HCT116 (cell line): ENCODE data around the gene FBXL7. TPM values are rescaled to one million over a fixed set of nuclear protein-coding genes. Genes with fewer than 3 reads are reported as not detected.

Source experiments
- ATAC-seq: fragments of 200-7000 bp; cut with Tn5 transposase; 2 replicates; pipeline ENCODE4 v1.9.1; 2020; ENCODE audit warnings: mild to moderate bottlenecking, moderate library complexity
- BruUV-seq: library from RNA; stranded (reverse); fragments of 400-500 nt; replicated peaks from 2 replicates; lab custom pipeline; 2021; lab: Mats Ljungman, UMichigan
- CTCF ChIA-PET: fragments of 300-600 bp; sonication (Branson Sonifier 250); formaldehyde crosslinking; loops from one replicate; lab custom pipeline; 2021; ENCODE audit warnings: antibody characterized with exemption; lab: Charles Lee
- POLR2A ChIA-PET: fragments of 300-600, 350-600 bp; sonication (Branson Sonifier 250); formaldehyde crosslinking; loops from one replicate; lab custom pipeline; 2021; ENCODE audit warnings: antibody characterized with exemption; lab: Charles Lee
- RAD21 ChIA-PET, 2 experiments: fragments of 300-600 bp; sonication (Branson Sonifier 250); formaldehyde crosslinking; loops; one replicate each; lab custom pipeline; 2023; ENCODE audit warnings: low total read pairs in 2 of 2; ENCODE audit not compliant: uncharacterized antibody in 2 of 2, unreplicated experiment in 2 of 2, low non-redundant PET in 1 of 2; lab: Charles Lee
- DNase-seq: peaks from one replicate; pipeline ENCODE4 v3.0.0-alpha.2; 2010; ENCODE audit warnings: low read depth, low spot score
- H2AFZ ChIP-seq: fragments of 200-600 bp; shearing (Covaris generic), sonication (generic); 2 replicates; pipeline ENCODE4 v1.6.1; 2017; ENCODE audit warnings: low read depth, mixed run types, mixed read lengths, antibody characterized with exemption, low read length; ENCODE audit not compliant: poor library complexity, severe bottlenecking
- H3K27ac ChIP-seq: 2 replicates; pipeline ENCODE4 v1.5.1; 2012; ENCODE audit warnings: low read depth, low read length
- H3K27me3 ChIP-seq: fragments of 200-600 bp; sonication (generic); 2 replicates; pipeline ENCODE4 v1.6.1; 2016; ENCODE audit warnings: mixed run types, low read length, mixed read lengths; ENCODE audit not compliant: insufficient read depth
- H3K36me3 ChIP-seq, 2 experiments: fragments of 200-500 bp in 1 of 2; fragments of 200-600 bp in 1 of 2; sonication (Bioruptor generic) in 1 of 2; sonication (generic) in 1 of 2; 2 replicates each; pipeline versions ENCODE4 v1.5.1 to v1.6.1; 2014 to 2016; ENCODE audit warnings: low read length in 2 of 2, inconsistent platforms in 1 of 2, mixed read lengths in 1 of 2, mixed run types in 1 of 2; ENCODE audit not compliant: insufficient read depth in 2 of 2, control insufficient read depth in 1 of 2
- H3K4me1 ChIP-seq, 2 experiments: fragments of 200-600 bp in 1 of 2; sonication (generic) in 1 of 2; 2 replicates each; pipeline versions ENCODE4 v1.5.1 to v1.6.1; 2012 to 2017; ENCODE audit warnings: low read length in 2 of 2, inconsistent platforms in 1 of 2, mild to moderate bottlenecking in 1 of 2, mixed read lengths in 1 of 2, mixed run types in 1 of 2, moderate library complexity in 1 of 2; ENCODE audit not compliant: insufficient read depth in 2 of 2, control insufficient read depth in 1 of 2
- H3K4me2 ChIP-seq: fragments of 200-600 bp; sonication (generic); 2 replicates; pipeline ENCODE4 v1.6.1; 2017; ENCODE audit warnings: mixed run types, low read length, mixed read lengths
- H3K4me3 ChIP-seq, 2 experiments: fragments of 200-600 bp in 1 of 2; sonication (generic) in 1 of 2; replicated peaks in 1 of 2; 2 replicates each; pipeline ENCODE4 v1.5.1; 2011 to 2016; ENCODE audit warnings: low read length in 2 of 2, control low read depth in 1 of 2, low read depth in 1 of 2, mild to moderate bottlenecking in 1 of 2, mixed read lengths in 1 of 2, mixed run types in 1 of 2
- H3K79me2 ChIP-seq: fragments of 200-600 bp; sonication (generic); 2 replicates; pipeline ENCODE4 v1.6.1; 2017; ENCODE audit warnings: mild to moderate bottlenecking, mixed run types, low read length, moderate library complexity, mixed read lengths; ENCODE audit not compliant: insufficient read depth
- H3K9ac ChIP-seq: fragments of 200-600 bp; sonication (generic); 2 replicates; pipeline ENCODE4 v1.6.1; 2016; ENCODE audit warnings: low read length, mixed read lengths
- H3K9me2 ChIP-seq: fragments of 200-600 bp; sonication (generic), shearing (Covaris generic); 2 replicates; pipeline ENCODE4 v1.6.1; 2017; ENCODE audit warnings: mixed run types, mild to moderate bottlenecking, moderate library complexity; ENCODE audit not compliant: insufficient read depth
- H3K9me3 ChIP-seq, 2 experiments: fragments of 200-500 bp in 1 of 2; fragments of 200-600 bp in 1 of 2; sonication (Bioruptor generic) in 1 of 2; sonication (generic) in 1 of 2; 2 replicates each; pipeline ENCODE4 v1.6.1; 2014 to 2017; ENCODE audit warnings: low read length in 2 of 2, mixed read lengths in 2 of 2, inconsistent platforms in 1 of 2, low read depth in 1 of 2, mild to moderate bottlenecking in 1 of 2, mixed run types in 1 of 2, moderate library complexity in 1 of 2; ENCODE audit not compliant: control insufficient read depth in 1 of 2, insufficient read depth in 1 of 2
- H4K20me1 ChIP-seq: fragments of 200-600 bp; sonication (generic), shearing (Covaris generic); 2 replicates; pipeline ENCODE4 v1.6.1; 2017; ENCODE audit warnings: mixed run types, mild to moderate bottlenecking, moderate library complexity; ENCODE audit not compliant: insufficient read depth
- EGR1 ChIP-seq: IDR thresholded peaks from 2 replicates; pipeline ENCODE4 v1.6.1; 2012; ENCODE audit warnings: low read depth
- RAD21 ChIP-seq: IDR thresholded peaks from 2 replicates; pipeline ENCODE4 v1.6.1; 2012; ENCODE audit warnings: low read depth, mild to moderate bottlenecking
- SIN3A ChIP-seq: IDR thresholded peaks from 2 replicates; pipeline ENCODE4 v1.6.1; 2012; ENCODE audit warnings: low read depth
- intact Hi-C: fragments of 100-400 bp; cut with micrococcal nuclease; formaldehyde crosslinking; loops from 2 replicates; pipeline ENCODE4 v1.10.0; 2022
- total RNA-seq: library from RNA; stranded (reverse); gene quantifications from one replicate; pipeline ENCODE4 v1.2.1, GENCODE V29; 2021; ENCODE audit not compliant: unreplicated experiment
- TF ChIP-seq, protein P1 (sequence below): IDR thresholded peaks from 2 replicates; pipeline ENCODE4 v1.6.1; 2011; ENCODE audit warnings: mild to moderate bottlenecking, low read length, moderate library complexity; ENCODE audit not compliant: insufficient replicate concordance; ENCODE audit errors: extremely low read depth
- TF ChIP-seq, protein P2 (sequence below), 3 experiments: fragments of 200-600 bp in 1 of 3; sonication (generic) in 1 of 3; IDR thresholded peaks in 2 of 3; conservative IDR thresholded peaks in 1 of 3; 2 replicates each; pipeline ENCODE4 v1.5.1; 2012 to 2017; ENCODE audit warnings: low read depth in 2 of 3, low read length in 2 of 3, antibody characterized with exemption in 1 of 3, borderline replicate concordance in 1 of 3, control low read depth in 1 of 3, mild to moderate bottlenecking in 1 of 3, mixed read lengths in 1 of 3, mixed run types in 1 of 3, moderate library complexity in 1 of 3; ENCODE audit not compliant: insufficient read depth in 1 of 3
- TF ChIP-seq, protein P3 (sequence below): IDR thresholded peaks from 2 replicates; pipeline ENCODE4 v1.6.1; 2012

Gene FBXL7
- total RNA-seq, 1 experiment from 2014 or later = 0.05 TPM

DNA sequence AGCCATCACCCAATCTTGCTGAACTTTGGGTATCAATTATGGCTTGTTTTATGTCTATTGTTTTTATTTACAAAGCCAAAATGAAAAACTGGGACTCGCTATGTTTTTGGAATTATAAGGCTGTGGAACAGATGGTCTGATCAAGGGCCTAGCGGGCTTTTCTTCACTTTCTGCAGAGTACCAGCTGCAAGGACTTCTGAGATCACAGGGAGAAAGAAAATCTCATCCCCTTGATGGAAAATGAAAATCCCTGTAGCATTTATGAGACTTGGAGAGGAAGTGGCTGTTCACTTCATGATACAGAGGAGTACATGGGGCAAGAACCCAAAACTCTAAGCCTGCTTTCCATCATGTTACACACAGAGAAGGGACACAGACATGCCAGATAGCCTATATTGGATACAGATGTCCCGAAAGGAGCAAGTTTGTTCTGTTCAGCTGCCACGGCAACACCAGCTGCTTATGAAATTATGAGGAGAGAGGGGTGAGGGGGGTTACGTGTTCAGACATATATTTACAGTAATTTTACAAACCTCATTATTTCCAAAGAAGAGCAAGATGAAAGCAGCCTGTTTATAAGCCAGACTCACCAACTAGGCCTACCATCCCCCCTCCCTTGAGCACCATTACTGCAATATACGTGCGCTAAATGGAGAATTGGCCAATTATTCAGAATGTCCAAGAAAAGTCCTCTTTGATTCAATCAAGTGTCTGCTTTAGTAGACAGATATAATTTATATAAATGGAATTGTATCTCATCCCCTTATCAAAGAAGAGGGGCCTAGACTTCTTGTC is 459.6 kb downstream of the FBXL7 start:
- no peak overlapping the region for H3K4me2 ChIP-seq
- POLR2A ChIA-PET = no interaction called here
- BruUV-seq = no TSS peak

More for the DNA sequence above, 459.6 kb downstream of the FBXL7 start:
- no peak overlapping the region for H3K9ac ChIP-seq
- H3K36me3 ChIP-seq = no peaks in the 10 kb centered on the region
- no peaks in the 10 kb centered on the region for H3K27me3 ChIP-seq
- intact Hi-C loops = no loop called here
- no peaks in the 10 kb centered on the region for H3K4me1 ChIP-seq
- ChIA-PET RAD21 (no interaction called here), CTCF (no interaction called here)
- DNase-seq (no peak), ATAC-seq (no peak)
- H3K79me2 ChIP-seq = no peaks in the 10 kb centered on the region
- no peaks in the 10 kb centered on the region for H3K9me2 ChIP-seq
- no peak overlapping the region for H3K27ac ChIP-seq
- no peak overlapping the region for H2AFZ ChIP-seq
- no peak overlapping the region for H3K4me3 ChIP-seq
- no peak for TF ChIP-seq SIN3A
- TF ChIP-seq, protein P1, sequence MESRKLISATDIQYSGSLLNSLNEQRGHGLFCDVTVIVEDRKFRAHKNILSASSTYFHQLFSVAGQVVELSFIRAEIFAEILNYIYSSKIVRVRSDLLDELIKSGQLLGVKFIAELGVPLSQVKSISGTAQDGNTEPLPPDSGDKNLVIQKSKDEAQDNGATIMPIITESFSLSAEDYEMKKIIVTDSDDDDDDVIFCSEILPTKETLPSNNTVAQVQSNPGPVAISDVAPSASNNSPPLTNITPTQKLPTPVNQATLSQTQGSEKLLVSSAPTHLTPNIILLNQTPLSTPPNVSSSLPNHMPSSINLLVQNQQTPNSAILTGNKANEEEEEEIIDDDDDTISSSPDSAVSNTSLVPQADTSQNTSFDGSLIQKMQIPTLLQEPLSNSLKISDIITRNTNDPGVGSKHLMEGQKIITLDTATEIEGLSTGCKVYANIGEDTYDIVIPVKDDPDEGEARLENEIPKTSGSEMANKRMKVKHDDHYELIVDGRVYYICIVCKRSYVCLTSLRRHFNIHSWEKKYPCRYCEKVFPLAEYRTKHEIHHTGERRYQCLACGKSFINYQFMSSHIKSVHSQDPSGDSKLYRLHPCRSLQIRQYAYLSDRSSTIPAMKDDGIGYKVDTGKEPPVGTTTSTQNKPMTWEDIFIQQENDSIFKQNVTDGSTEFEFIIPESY = no peak
- no peak for TF ChIP-seq RAD21
- TF ChIP-seq, protein P2, sequence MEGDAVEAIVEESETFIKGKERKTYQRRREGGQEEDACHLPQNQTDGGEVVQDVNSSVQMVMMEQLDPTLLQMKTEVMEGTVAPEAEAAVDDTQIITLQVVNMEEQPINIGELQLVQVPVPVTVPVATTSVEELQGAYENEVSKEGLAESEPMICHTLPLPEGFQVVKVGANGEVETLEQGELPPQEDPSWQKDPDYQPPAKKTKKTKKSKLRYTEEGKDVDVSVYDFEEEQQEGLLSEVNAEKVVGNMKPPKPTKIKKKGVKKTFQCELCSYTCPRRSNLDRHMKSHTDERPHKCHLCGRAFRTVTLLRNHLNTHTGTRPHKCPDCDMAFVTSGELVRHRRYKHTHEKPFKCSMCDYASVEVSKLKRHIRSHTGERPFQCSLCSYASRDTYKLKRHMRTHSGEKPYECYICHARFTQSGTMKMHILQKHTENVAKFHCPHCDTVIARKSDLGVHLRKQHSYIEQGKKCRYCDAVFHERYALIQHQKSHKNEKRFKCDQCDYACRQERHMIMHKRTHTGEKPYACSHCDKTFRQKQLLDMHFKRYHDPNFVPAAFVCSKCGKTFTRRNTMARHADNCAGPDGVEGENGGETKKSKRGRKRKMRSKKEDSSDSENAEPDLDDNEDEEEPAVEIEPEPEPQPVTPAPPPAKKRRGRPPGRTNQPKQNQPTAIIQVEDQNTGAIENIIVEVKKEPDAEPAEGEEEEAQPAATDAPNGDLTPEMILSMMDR (IDR thresholded peaks at IDR 0.05 in 2 of 3, conservative IDR thresholded peaks at IDR 0.05 in 1 of 3; ENCODE audit: borderline replicate concordance in 1 of 3, insufficient read depth in 1 of 3, low read depth in 2 of 3, low read length in 2 of 3) = no peak
- TF ChIP-seq, protein P3, sequence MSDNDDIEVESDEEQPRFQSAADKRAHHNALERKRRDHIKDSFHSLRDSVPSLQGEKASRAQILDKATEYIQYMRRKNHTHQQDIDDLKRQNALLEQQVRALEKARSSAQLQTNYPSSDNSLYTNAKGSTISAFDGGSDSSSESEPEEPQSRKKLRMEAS = no peak
- TF ChIP-seq EGR1 = no peak
- H4K20me1 ChIP-seq = no peaks in the 10 kb centered on the region
- peaks cover 0 to 14% of the 10 kb centered on the region in 2 experiments; a peak in 2 of 4 replicates for H3K9me3 ChIP-seq
